Uterus (tissue), 4 donors: ENCODE results near the gene DOC2A. TPM values are rescaled to one million over a fixed set of nuclear protein-coding genes. Genes with fewer than 3 reads are reported as not detected.

ENCODE experiments used
- DNase-seq, 2 donors: peaks; one replicate each; pipeline ENCODE4 v3.0.0-alpha.2; 2019 to 2020
- H3K27ac ChIP-seq, 2 donors: fragments of 200-600 bp; sonication (generic); 1 replicate in 1 of 2; 2 replicates in 1 of 2; pipeline ENCODE4 v1.5.1; 2016 to 2018
- H3K27me3 ChIP-seq, 2 donors: fragments of 200-600 bp; sonication (generic); one replicate each; pipeline ENCODE4 v1.5.1; 2018 to 2019; ENCODE audit warnings: control low read depth in 1 of 2
- H3K36me3 ChIP-seq, 2 donors: fragments of 200-600 bp; sonication (generic); one replicate each; pipeline ENCODE4 v1.5.1; 2019; ENCODE audit warnings: control low read depth in 1 of 2
- H3K4me1 ChIP-seq, 2 donors: fragments of 200-600 bp; sonication (generic); one replicate each; pipeline ENCODE4 v1.5.1; 2018 to 2019; ENCODE audit warnings: control low read depth in 1 of 2
- H3K4me3 ChIP-seq, 2 donors: fragments of 200-600 bp; sonication (generic); 1 replicate in 1 of 2; 2 replicates in 1 of 2; pipeline ENCODE4 v1.5.1; 2018 to 2019; ENCODE audit warnings: mild to moderate bottlenecking in 1 of 2
- H3K9me3 ChIP-seq, 2 donors: fragments of 200-600 bp; sonication (generic); one replicate each; pipeline ENCODE4 v1.5.1; 2019; ENCODE audit warnings: control low read depth in 1 of 2
- POLR2A ChIP-seq, 2 donors: fragments of 450-650 bp; IDR thresholded peaks; one replicate each; pipeline ENCODE4 v1.6.1; 2016; ENCODE audit warnings: antibody characterized with exemption in 2 of 2, mild to moderate bottlenecking in 1 of 2, moderate library complexity in 1 of 2
- intact Hi-C: fragments of 100-400 bp; cut with DNase I; formaldehyde crosslinking; loops from one replicate; pipeline ENCODE4 v1.15.1; 2023; ENCODE audit warnings: low total_unique reads
- total RNA-seq, 4 donors: library from RNA; depleted of rRNA in 3 of 4; stranded (reverse); fragments of >200 nt in 3 of 4; gene quantifications; one replicate each; pipeline versions ENCODE4 v1.1.0 to v1.2.4, GENCODE V29; 2014 to 2023
- TF ChIP-seq, protein P1 (sequence below), 4 experiments: fragments of 200-600 bp in 2 of 4; fragments of 450-650 bp in 2 of 4; sonication (generic) in 2 of 4; IDR thresholded peaks; one replicate each; pipeline ENCODE4 v1.5.1; 2016 to 2019; ENCODE audit warnings: antibody characterized with exemption in 4 of 4, mild to moderate bottlenecking in 2 of 4, moderate library complexity in 1 of 4
- donor health status: DM: yes; HTN: yes; CAD: no.

Gene DOC2A
- total RNA-seq, 4 donors from 2014 or later = 1.0 to 2.6 (median 1.8) TPM; not detected in 1

DNA sequence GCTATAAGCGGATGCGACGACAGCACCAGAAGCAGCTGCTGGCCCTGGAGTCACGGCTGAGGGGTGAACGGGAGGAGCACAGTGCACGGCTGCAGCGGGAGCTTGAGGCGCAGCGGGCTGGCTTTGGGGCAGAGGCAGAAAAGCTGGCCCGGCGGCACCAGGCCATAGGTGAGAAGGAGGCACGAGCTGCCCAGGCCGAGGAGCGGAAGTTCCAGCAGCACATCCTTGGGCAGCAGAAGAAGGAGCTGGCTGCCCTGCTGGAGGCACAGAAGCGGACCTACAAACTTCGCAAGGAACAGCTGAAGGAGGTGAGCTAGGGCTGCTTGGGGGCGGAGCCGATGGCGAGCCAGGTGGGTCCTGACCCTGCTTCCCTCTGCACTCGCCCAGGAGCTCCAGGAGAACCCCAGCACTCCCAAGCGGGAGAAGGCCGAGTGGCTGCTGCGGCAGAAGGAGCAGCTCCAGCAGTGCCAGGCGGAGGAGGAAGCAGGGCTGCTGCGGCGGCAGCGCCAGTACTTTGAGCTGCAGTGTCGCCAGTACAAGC lies 25.5 kb downstream of the DOC2A start:
- H3K36me3 ChIP-seq = no peaks in the 10 kb centered on the region
- H3K4me3 ChIP-seq = no peak overlapping the region
- intact Hi-C loops = no loop called here
- no peaks in the 10 kb centered on the region for H3K9me3 ChIP-seq
- H3K27me3 ChIP-seq = no peaks in the 10 kb centered on the region
- TF ChIP-seq POLR2A (IDR thresholded peaks at IDR 0.05) = no peak
- TF ChIP-seq, protein P1, sequence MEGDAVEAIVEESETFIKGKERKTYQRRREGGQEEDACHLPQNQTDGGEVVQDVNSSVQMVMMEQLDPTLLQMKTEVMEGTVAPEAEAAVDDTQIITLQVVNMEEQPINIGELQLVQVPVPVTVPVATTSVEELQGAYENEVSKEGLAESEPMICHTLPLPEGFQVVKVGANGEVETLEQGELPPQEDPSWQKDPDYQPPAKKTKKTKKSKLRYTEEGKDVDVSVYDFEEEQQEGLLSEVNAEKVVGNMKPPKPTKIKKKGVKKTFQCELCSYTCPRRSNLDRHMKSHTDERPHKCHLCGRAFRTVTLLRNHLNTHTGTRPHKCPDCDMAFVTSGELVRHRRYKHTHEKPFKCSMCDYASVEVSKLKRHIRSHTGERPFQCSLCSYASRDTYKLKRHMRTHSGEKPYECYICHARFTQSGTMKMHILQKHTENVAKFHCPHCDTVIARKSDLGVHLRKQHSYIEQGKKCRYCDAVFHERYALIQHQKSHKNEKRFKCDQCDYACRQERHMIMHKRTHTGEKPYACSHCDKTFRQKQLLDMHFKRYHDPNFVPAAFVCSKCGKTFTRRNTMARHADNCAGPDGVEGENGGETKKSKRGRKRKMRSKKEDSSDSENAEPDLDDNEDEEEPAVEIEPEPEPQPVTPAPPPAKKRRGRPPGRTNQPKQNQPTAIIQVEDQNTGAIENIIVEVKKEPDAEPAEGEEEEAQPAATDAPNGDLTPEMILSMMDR (IDR thresholded peaks at IDR 0.05) = no peak
- H3K4me1 ChIP-seq = no peaks in the 10 kb centered on the region
- no peak for DNase-seq
- no peak overlapping the region for H3K27ac ChIP-seq

DNA sequence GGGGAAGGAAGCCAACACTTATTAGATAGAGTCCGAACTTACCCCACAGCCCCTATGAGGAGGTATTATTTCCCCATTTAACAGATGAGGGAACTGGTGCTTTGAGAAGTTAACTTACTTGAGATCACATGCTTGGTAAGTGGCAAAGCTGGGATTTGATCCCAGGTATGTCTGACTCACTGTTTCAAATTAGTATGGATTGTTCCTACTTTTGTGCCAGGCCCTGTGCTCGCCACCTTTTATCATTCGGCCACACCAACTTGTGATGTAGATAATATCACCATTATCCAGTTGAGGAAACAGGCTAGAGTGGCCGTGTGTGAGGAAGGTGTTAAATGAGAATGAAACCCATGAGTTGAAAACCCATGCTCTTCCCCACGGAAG lies 26.1 kb downstream of the DOC2A start:
- no peak overlapping the region for H3K27ac ChIP-seq
- H3K9me3 ChIP-seq = no peaks in the 10 kb centered on the region
- no peaks in the 10 kb centered on the region for H3K36me3 ChIP-seq
- intact Hi-C loops = no loop called here
- no peak overlapping the region for H3K4me3 ChIP-seq
- no peaks in the 10 kb centered on the region for H3K4me1 ChIP-seq
- no peak for DNase-seq
- no peaks in the 10 kb centered on the region for H3K27me3 ChIP-seq
- TF ChIP-seq, protein P1 (IDR thresholded peaks at IDR 0.05) = no peak
- TF ChIP-seq POLR2A (IDR thresholded peaks at IDR 0.05) = no peak

DNA sequence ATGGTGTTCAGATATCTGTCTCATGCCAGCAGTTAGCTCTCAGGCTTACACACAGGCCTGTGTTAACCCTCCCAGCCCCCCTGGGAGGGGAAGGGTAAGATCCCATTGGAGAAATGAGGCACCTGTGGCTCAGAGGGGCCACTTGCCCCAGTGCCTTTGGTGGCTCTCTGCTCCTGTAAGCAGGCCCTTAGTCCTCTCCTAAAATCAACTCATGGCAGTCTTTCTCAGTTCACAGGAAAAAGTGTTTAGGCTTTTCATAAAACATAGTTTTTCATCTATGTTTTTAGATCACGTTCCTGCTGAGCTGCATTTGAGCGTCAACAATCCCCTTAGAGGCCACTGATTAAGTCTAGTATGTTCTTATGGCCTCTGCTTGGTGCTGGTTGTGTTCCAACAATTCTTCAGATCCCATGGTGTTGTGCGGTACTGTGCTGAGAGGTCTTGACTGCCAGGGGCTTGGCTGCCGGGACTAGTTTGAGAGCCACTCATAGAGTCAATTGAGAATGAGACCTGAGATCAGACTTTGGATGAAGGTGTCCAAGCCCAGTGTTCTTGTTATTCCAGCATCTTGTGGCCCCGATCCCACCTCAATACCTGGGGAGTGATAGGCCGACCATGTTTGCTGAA lies 26.6 kb downstream of the DOC2A start:
- no peak overlapping the region for H3K27ac ChIP-seq
- no peaks in the 10 kb centered on the region for H3K9me3 ChIP-seq
- H3K4me1 ChIP-seq = no peaks in the 10 kb centered on the region
- no peaks in the 10 kb centered on the region for H3K36me3 ChIP-seq
- no peak for TF ChIP-seq POLR2A (IDR thresholded peaks at IDR 0.05)
- TF ChIP-seq, protein P1 (IDR thresholded peaks at IDR 0.05) = no peak
- H3K27me3 ChIP-seq = no peaks in the 10 kb centered on the region
- intact Hi-C loops = no loop called here
- DNase-seq = no peak
- H3K4me3 ChIP-seq = no peak overlapping the region

DNA sequence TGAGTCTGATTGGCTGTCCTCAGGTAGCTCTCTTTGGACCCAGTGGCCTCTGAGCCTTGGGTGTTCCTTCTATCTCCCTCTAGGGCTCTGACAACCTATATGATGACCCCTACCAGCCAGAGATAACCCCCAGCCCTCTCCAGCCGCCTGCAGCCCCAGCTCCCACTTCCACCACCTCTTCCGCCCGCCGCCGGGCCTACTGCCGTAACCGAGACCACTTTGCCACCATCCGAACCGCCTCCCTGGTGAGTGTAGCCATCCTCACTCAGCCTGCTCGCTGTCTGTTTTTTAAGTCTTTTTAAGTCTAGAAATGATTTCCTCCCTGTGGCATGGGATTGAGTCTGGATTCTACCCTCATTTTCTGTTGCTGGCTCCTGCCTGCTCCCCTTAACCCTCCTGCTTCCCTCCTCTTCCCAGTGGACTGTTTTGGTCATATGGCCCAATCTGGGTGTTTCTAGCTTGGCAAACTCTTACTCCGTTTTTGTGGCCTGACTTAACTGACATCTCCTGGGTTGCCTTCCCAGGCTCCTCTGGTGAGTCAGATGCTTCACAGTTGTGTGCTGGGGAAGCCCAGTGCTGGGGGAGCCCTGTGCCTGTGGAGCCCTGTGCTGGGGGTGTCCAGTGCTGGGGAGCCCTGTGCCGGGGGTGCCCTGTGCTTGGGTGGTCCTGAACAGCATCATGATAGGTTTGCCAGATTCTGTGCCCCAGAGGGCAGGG lies 27.2 kb downstream of the DOC2A start:
- DNase-seq = no peak

More for the DNA sequence above, 27.2 kb downstream of the DOC2A start:
- Histone ChIP-seq H3K4me1 (no peaks in the 10 kb centered on the region), H3K36me3 (no peaks in the 10 kb centered on the region), H3K27me3 (no peaks in the 10 kb centered on the region), H3K9me3 (no peaks in the 10 kb centered on the region), H3K27ac (no peak overlapping the region), H3K4me3 (no peak overlapping the region)
- intact Hi-C loops = no loop called here
- TF ChIP-seq POLR2A (IDR thresholded peaks at IDR 0.05) = no peak
- TF ChIP-seq, protein P1 (IDR thresholded peaks at IDR 0.05) = no peak
